Stomach (tissue), 4 donors: ENCODE results near the gene CSNK1E.

Source experiments
- CTCF ChIP-seq, 7 experiments: fragments of 450-650 bp in 4 of 7; fragments of 200-600 bp in 3 of 7; sonication (generic) in 3 of 7; IDR thresholded peaks; one replicate each; pipeline ENCODE4 v1.5.1; 2016 to 2019; ENCODE audit warnings: antibody characterized with exemption in 7 of 7, control low read depth in 2 of 7, mild to moderate bottlenecking in 1 of 7
- POLR2A ChIP-seq, 4 donors: fragments of 450-650 bp; IDR thresholded peaks; one replicate each; pipeline ENCODE4 v1.6.1; 2016; ENCODE audit warnings: antibody characterized with exemption in 4 of 4, control low read depth in 2 of 4, mild to moderate bottlenecking in 1 of 4, moderate library complexity in 1 of 4

GRCh38 chr22:38314051-38314932 lies 2.9 kb downstream of the CSNK1E start:
- no peak for TF ChIP-seq CTCF (IDR thresholded peaks at IDR 0.05)
- no peak for TF ChIP-seq POLR2A (IDR thresholded peaks at IDR 0.05)
